ENCODE results near the gene FOXD3. TPM values are rescaled to one million over a fixed set of nuclear protein-coding genes. Genes with fewer than 3 reads are reported as not detected.

The FOXD3 gene
- total and polyA plus RNA-seq, 11 donors, result 0.03 to 0.81 (median 0.26) TPM; not detected in 1

GRCh38 chr1:63329621-63330330 is 7.4 kb downstream of the FOXD3 start:
- 3% methylated on average over 40 to 50 of the region's 50 CpGs for WGBS, 4 donors
- H3K4me3 ChIP-seq, result peak overlapping the region in 1 of 12 donors; percentile 12

GRCh38 chr1:63330331-63330916 is 8.1 kb downstream of the FOXD3 start:
- DNase-seq (peak in 1 of 5 donors; percentile 66), ATAC-seq (no peak)
- WGBS, 4 donors, result 3 to 5% (median 4%) methylated on average over 28 of the region's 28 CpGs
- H3K36me3 ChIP-seq, result no peaks in the 10 kb centered on the region
- H3K27me3 ChIP-seq, result peaks cover 47 to 100% (median 93%) of the 10 kb centered on the region in 9 donors
- peak overlapping the region in 1 of 12 donors; percentile 12 for H3K4me3 ChIP-seq
- TF ChIP-seq POLR2A (IDR thresholded peaks at IDR 0.05) (no peak), CTCF (IDR thresholded peaks at IDR 0.05) (no peak)
- H3K27ac ChIP-seq, result no peak overlapping the region
- no peaks in the 10 kb centered on the region for H3K9me3 ChIP-seq
- intact Hi-C loops (cut with DNase I), result no loop called here
- peaks cover 0 to 16% (median 0%) of the 10 kb centered on the region in 12 donors for H3K4me1 ChIP-seq

More at GRCh38 chr1:63329621-63330330, 7.4 kb downstream of the FOXD3 start:
- TF ChIP-seq POLR2A (IDR thresholded peaks at IDR 0.05), result no peak
- TF ChIP-seq CTCF (IDR thresholded peaks at IDR 0.05), result no peak
- Histone ChIP-seq H3K9me3 (no peaks in the 10 kb centered on the region), H3K4me1 (peaks cover 0 to 16% (median 0%) of the 10 kb centered on the region in 12 donors), H3K27me3 (peaks cover 48 to 100% (median 95%) of the 10 kb centered on the region in 9 donors), H3K27ac (peak overlapping the region in 1 of 12 donors; percentile 22), H3K36me3 (no peaks in the 10 kb centered on the region)
- intact Hi-C loops (cut with DNase I), result loop anchor here in 1 of 10 donors (5.0 kb wide), 1 partner anchor 113 kb away; no protein-coding TSS in a partner anchor
- DNase-seq (peak in 1 of 5 donors; percentile 57), ATAC-seq (no peak)

GRCh38 chr1:63342402-63342801 is 20.0 kb downstream of the FOXD3 start:
- no peak for TF ChIP-seq POLR2A (IDR thresholded peaks at IDR 0.05)
- TF ChIP-seq CTCF (IDR thresholded peaks at IDR 0.05), result no peak

GRCh38 chr1:63343922-63344321 is 21.6 kb downstream of the FOXD3 start:
- 30 to 50% (median 49%) methylated on average over 1 of the region's 1 CpG for WGBS, 4 donors
- Histone ChIP-seq H3K4me1 (no peaks in the 10 kb centered on the region), H3K4me3 (no peak overlapping the region), H3K36me3 (no peaks in the 10 kb centered on the region), H3K9me3 (no peaks in the 10 kb centered on the region), H3K27me3 (peaks cover 0 to 44% (median 7%) of the 10 kb centered on the region in 9 donors), H3K27ac (no peak overlapping the region)
- TF ChIP-seq CTCF (IDR thresholded peaks at IDR 0.05), result no peak
- intact Hi-C loops (cut with DNase I), result no loop called here
- ATAC-seq (no peak), DNase-seq (no peak)

More at GRCh38 chr1:63342402-63342801, 20.0 kb downstream of the FOXD3 start:
- no peaks in the 10 kb centered on the region for H3K4me1 ChIP-seq
- H3K27me3 ChIP-seq, result peaks cover 0 to 41% (median 7%) of the 10 kb centered on the region in 9 donors
- no peak for ATAC-seq
- no peak overlapping the region for H3K4me3 ChIP-seq
- 40 to 65% (median 54%) methylated on average over 2 of the region's 2 CpGs for WGBS, 4 donors
- no peak overlapping the region for H3K27ac ChIP-seq
- no peaks in the 10 kb centered on the region for H3K36me3 ChIP-seq
- no peaks in the 10 kb centered on the region for H3K9me3 ChIP-seq
- intact Hi-C loops (cut with DNase I), result no loop called here
- no peak for DNase-seq
